Adrenal gland (tissue), 5 donors: ENCODE results near the gene B9D1.

Experiments used
- POLR2A ChIP-seq, 2 donors: fragments of 450-650 bp; IDR thresholded peaks; one replicate each; pipeline ENCODE4 v1.6.1; 2017; ENCODE audit warnings: antibody characterized with exemption in 2 of 2, mild to moderate bottlenecking in 2 of 2, moderate library complexity in 1 of 2
- TF ChIP-seq, protein P1 (sequence below), 6 experiments: fragments of 450-650 bp in 4 of 6; fragments of 200-600 bp in 2 of 6; sonication (generic) in 1 of 6; IDR thresholded peaks; 1 replicate in 5 of 6; 2 replicates in 1 of 6; pipeline versions ENCODE4 v1.5.1 to v1.8.0; 2016 to 2021; ENCODE audit warnings: antibody characterized with exemption in 6 of 6, mild to moderate bottlenecking in 2 of 6, moderate library complexity in 1 of 6
- donor health status: DM: no; HTN: no; CAD: no.

GRCh38 chr17:19342611-19343255 is 19.8 kb downstream of the B9D1 start:
- TF ChIP-seq, protein P1, sequence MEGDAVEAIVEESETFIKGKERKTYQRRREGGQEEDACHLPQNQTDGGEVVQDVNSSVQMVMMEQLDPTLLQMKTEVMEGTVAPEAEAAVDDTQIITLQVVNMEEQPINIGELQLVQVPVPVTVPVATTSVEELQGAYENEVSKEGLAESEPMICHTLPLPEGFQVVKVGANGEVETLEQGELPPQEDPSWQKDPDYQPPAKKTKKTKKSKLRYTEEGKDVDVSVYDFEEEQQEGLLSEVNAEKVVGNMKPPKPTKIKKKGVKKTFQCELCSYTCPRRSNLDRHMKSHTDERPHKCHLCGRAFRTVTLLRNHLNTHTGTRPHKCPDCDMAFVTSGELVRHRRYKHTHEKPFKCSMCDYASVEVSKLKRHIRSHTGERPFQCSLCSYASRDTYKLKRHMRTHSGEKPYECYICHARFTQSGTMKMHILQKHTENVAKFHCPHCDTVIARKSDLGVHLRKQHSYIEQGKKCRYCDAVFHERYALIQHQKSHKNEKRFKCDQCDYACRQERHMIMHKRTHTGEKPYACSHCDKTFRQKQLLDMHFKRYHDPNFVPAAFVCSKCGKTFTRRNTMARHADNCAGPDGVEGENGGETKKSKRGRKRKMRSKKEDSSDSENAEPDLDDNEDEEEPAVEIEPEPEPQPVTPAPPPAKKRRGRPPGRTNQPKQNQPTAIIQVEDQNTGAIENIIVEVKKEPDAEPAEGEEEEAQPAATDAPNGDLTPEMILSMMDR (IDR thresholded peaks at IDR 0.05), result no peak
- no peak for TF ChIP-seq POLR2A (IDR thresholded peaks at IDR 0.05)
